ENCODE data around the gene PDLIM4. TPM values are rescaled to one million over a fixed set of nuclear protein-coding genes. Genes with fewer than 3 reads are reported as not detected.

The PDLIM4 gene
- polyA plus RNA-seq, 1 donor from 2014 or later: not detected

GRCh38 chr5:132274050-132274792, 16.7 kb downstream of the PDLIM4 start:
- TF ChIP-seq POLR2AphosphoS5 (IDR thresholded peaks at IDR 0.05) (no peak), EZH2 (IDR thresholded peaks at IDR 0.05; ENCODE audit: borderline replicate concordance, insufficient read depth, low read length, poor library complexity, severe bottlenecking) (no peak), RAD21 (conservative IDR thresholded peaks at IDR 0.05) (no peak), EP300 (conservative IDR thresholded peaks at IDR 0.05; ENCODE audit: poor library complexity, severe bottlenecking) (no peak), CTCF (IDR thresholded peaks at IDR 0.05; ENCODE audit: poor library complexity, severe bottlenecking) (no peak), SMC3 (conservative IDR thresholded peaks at IDR 0.05; ENCODE audit: poor library complexity) (no peak), TAF1 (IDR thresholded peaks at IDR 0.05; ENCODE audit: low read depth) (no peak), REST (IDR thresholded peaks at IDR 0.05; ENCODE audit: borderline replicate concordance) (no peak), MXI1 (conservative IDR thresholded peaks at IDR 0.05; ENCODE audit: poor library complexity, severe bottlenecking) (no peak)

GRCh38 chr5:132275367-132276220, 18.1 kb downstream of the PDLIM4 start:
- no peak overlapping the region for H3K9ac ChIP-seq (ENCODE audit: low read length)
- no peak for TF ChIP-seq TAF1 (IDR thresholded peaks at IDR 0.05; ENCODE audit: low read depth)
- TF ChIP-seq EZH2 (IDR thresholded peaks at IDR 0.05; ENCODE audit: borderline replicate concordance, insufficient read depth, low read length, poor library complexity, severe bottlenecking): no peak
- TF ChIP-seq CTCF (IDR thresholded peaks at IDR 0.05; ENCODE audit: poor library complexity, severe bottlenecking): no peak
- TF ChIP-seq REST (IDR thresholded peaks at IDR 0.05; ENCODE audit: borderline replicate concordance): no peak
- no peak for TF ChIP-seq MXI1 (conservative IDR thresholded peaks at IDR 0.05; ENCODE audit: poor library complexity, severe bottlenecking)
- no peak for TF ChIP-seq SMC3 (conservative IDR thresholded peaks at IDR 0.05; ENCODE audit: poor library complexity)
- no peak for TF ChIP-seq EP300 (conservative IDR thresholded peaks at IDR 0.05; ENCODE audit: poor library complexity, severe bottlenecking)
- no peak for TF ChIP-seq POLR2AphosphoS5 (IDR thresholded peaks at IDR 0.05)
- no peak for TF ChIP-seq RAD21 (conservative IDR thresholded peaks at IDR 0.05)
- H3K27ac ChIP-seq (ENCODE audit: low read length): no peak overlapping the region
- H2AFZ ChIP-seq (ENCODE audit: low read depth, low read length): no peak overlapping the region
- no peaks in the 10 kb centered on the region for H3K79me2 ChIP-seq (replicated peaks; ENCODE audit: insufficient read depth, low read length)
- no peaks in the 10 kb centered on the region for H4K20me1 ChIP-seq (ENCODE audit: insufficient read depth)
- no peaks in the 10 kb centered on the region for H3K9me2 ChIP-seq (ENCODE audit: insufficient read depth, low read length)
- H3K4me2 ChIP-seq (ENCODE audit: low read length): no peak overlapping the region
- no peaks in the 10 kb centered on the region for H3K9me3 ChIP-seq (ENCODE audit: low read length)
- H3K36me3 ChIP-seq (ENCODE audit: insufficient read depth, low read length): no peaks in the 10 kb centered on the region
- no peak overlapping the region for H3K4me3 ChIP-seq (ENCODE audit: low read length)
- no peaks in the 10 kb centered on the region for H3F3A ChIP-seq (ENCODE audit: insufficient read depth, low read length, poor library complexity, severe bottlenecking)
- H3K27me3 ChIP-seq (ENCODE audit: insufficient read depth, low read depth, low read length): no peaks in the 10 kb centered on the region

More at GRCh38 chr5:132274050-132274792, 16.7 kb downstream of the PDLIM4 start:
- H3K79me2 ChIP-seq (replicated peaks; ENCODE audit: insufficient read depth, low read length): no peaks in the 10 kb centered on the region
- no peaks in the 10 kb centered on the region for H3K36me3 ChIP-seq (ENCODE audit: insufficient read depth, low read length)
- H3K27ac ChIP-seq (ENCODE audit: low read length): no peak overlapping the region
- H3K4me2 ChIP-seq (ENCODE audit: low read length): no peak overlapping the region
- no peak overlapping the region for H2AFZ ChIP-seq (ENCODE audit: low read depth, low read length)
- H3K9me2 ChIP-seq (ENCODE audit: insufficient read depth, low read length): no peaks in the 10 kb centered on the region
- H3K27me3 ChIP-seq (ENCODE audit: insufficient read depth, low read depth, low read length): no peaks in the 10 kb centered on the region
- no peaks in the 10 kb centered on the region for H3K9me3 ChIP-seq (ENCODE audit: low read length)
- no peak overlapping the region for H3K9ac ChIP-seq (ENCODE audit: low read length)
- H3K4me3 ChIP-seq (ENCODE audit: low read length): no peak overlapping the region
- no peaks in the 10 kb centered on the region for H3F3A ChIP-seq (ENCODE audit: insufficient read depth, low read length, poor library complexity, severe bottlenecking)
- H4K20me1 ChIP-seq (ENCODE audit: insufficient read depth): no peaks in the 10 kb centered on the region

All from neural cell (in vitro differentiated cells).